GM12875 (cell line): ENCODE results near the gene RASA2.

Source experiments
- H3K4me3 ChIP-seq: one replicate; pipeline ENCODE4 v1.5.1; 2011; ENCODE audit warnings: low read depth, low read length, control low read depth
- CTCF ChIP-seq: IDR thresholded peaks from 2 replicates; pipeline ENCODE4 v1.5.1; 2011; ENCODE audit warnings: low read depth, mild to moderate bottlenecking, control low read depth, inconsistent platforms, low read length, moderate library complexity, borderline replicate concordance; ENCODE audit not compliant: insufficient read depth

The RASA2 gene

GRCh38 chr3:141486746-141487520 lies at the start of gene RASA2:
Gene RASA2 (plus strand): TSS chr3:141487027. CDS start chr3:141487084, 57 bp downstream.
- peak within 1 kb of the TSS; percentile 61 for H3K4me3 ChIP-seq
- TF ChIP-seq CTCF = no peak

GRCh38 chr3:141439589-141439988 lies 47.2 kb upstream of the RASA2 start:
- no peak overlapping the region for H3K4me3 ChIP-seq
- no peak for TF ChIP-seq CTCF

DNA sequence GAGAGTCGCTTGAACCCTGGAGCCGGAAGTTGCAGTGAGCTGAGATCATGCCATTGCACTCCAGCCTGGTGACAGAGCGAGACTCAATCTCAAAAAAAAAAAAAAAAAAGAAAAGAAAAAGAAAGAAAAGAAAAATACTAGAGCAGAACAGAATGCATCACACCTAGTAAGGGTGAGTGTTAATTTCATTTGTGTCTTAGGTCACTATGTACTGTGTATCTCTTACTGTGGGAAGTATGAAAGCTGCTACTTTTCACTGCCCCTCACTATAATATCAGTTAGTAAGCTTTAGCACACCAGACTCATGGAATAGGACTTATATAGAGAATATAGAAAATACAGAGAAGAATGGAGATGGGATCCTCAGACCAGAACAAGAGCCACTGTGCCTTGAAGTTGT lies 45.9 kb upstream of the RASA2 start:
- no peak overlapping the region for H3K4me3 ChIP-seq
- no peak for TF ChIP-seq CTCF

- TF ChIP-seq CTCF = peak; percentile 88
- no peak overlapping the region for H3K4me3 ChIP-seq
These were observed 45.2 kb upstream of the RASA2 start for GRCh38 chr3:141441381-141442364.

- no peak overlapping the region for H3K4me3 ChIP-seq
- TF ChIP-seq CTCF = no peak
These were observed 44.4 kb upstream of the RASA2 start for GRCh38 chr3:141442446-141442845.

DNA sequence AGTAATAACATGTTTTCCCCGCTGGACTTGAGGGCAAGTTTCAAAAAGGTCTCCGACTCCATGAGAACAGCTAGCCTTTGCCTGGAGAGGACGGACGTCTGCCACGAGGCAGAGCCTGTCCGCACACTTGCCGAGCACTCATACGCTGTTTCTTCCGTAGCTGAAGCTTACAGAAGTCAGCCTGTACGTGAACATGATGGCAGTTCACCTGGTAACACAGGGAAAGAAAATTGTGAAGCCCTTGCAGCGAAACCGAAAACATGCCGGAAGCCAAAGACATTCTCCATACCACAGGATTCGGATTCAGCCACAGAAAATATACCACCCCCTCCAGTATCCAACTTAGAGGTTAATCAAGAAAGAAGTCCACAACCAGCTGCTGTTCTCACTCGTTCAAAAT lies 43.9 kb upstream of the RASA2 start:
- TF ChIP-seq CTCF = no peak
- no peak overlapping the region for H3K4me3 ChIP-seq
